Mesothelial cell of epicardium (in vitro differentiated cells): Measurements from ENCODE around the gene ALX4. TPM values are rescaled to one million over a fixed set of nuclear protein-coding genes. Genes with fewer than 3 reads are reported as not detected.

Source experiments
- DNase-seq, 2 experiments: peaks; one replicate each; pipeline ENCODE4 v3.0.0; 2021; ENCODE audit warnings: low spot score in 2 of 2; ENCODE audit not compliant: unreplicated experiment in 2 of 2
- H3K27ac Mint-ChIP-seq: 2 replicates; pipeline ENCODE4 v1.8.0; 2021; ENCODE audit warnings: mixed read lengths
- H3K27me3 Mint-ChIP-seq: 2 replicates; pipeline ENCODE4 v1.8.0; 2021; ENCODE audit warnings: low read depth, mixed read lengths
- H3K36me3 Mint-ChIP-seq: 2 replicates; pipeline ENCODE4 v1.8.0; 2021; ENCODE audit warnings: mixed read lengths
- H3K4me1 Mint-ChIP-seq: 2 replicates; pipeline ENCODE4 v1.8.0; 2021; ENCODE audit warnings: mixed read lengths
- H3K4me3 Mint-ChIP-seq: 2 replicates; pipeline ENCODE4 v1.8.0; 2021; ENCODE audit warnings: mild to moderate bottlenecking, moderate library complexity, mixed read lengths
- H3K9me3 Mint-ChIP-seq: 2 replicates; pipeline ENCODE4 v1.8.0; 2021; ENCODE audit warnings: mixed read lengths
- CTCF ChIP-seq: fragments of 200-600 bp; sonication (generic); IDR thresholded peaks from one replicate; pipeline ENCODE4 v1.5.0; 2021; ENCODE audit warnings: antibody characterized with exemption; ENCODE audit not compliant: unreplicated experiment
- total RNA-seq: library from RNA; stranded (reverse); gene quantifications from 3 replicates; pipeline ENCODE4 v1.2.1, GENCODE V29; 2021

The ALX4 gene
- total RNA-seq, 1 donor from 2014 or later = 5.5 TPM

- Mint-ChIP-seq H3K27me3 (peaks cover 94% of the 10 kb centered on the region), H3K9me3 (no peaks in the 10 kb centered on the region)
Observed at GRCh38 chr11:44332665-44333064, 22.7 kb upstream of the ALX4 start.

GRCh38 chr11:44329472-44330230 lies 19.7 kb upstream of the ALX4 start:
- H3K4me3 Mint-ChIP-seq = no peak overlapping the region
- no peak for DNase-seq
- no peaks in the 10 kb centered on the region for H3K36me3 Mint-ChIP-seq
- no peak overlapping the region for H3K27ac Mint-ChIP-seq
- no peak for TF ChIP-seq CTCF
- peaks cover 15% of the 10 kb centered on the region for H3K4me1 Mint-ChIP-seq
- peaks cover 94% of the 10 kb centered on the region for H3K27me3 Mint-ChIP-seq
- H3K9me3 Mint-ChIP-seq = no peaks in the 10 kb centered on the region

More at GRCh38 chr11:44332665-44333064, 22.7 kb upstream of the ALX4 start:
- Mint-ChIP-seq H3K27ac (no peak overlapping the region), H3K4me1 (peaks cover 13% of the 10 kb centered on the region), H3K36me3 (no peaks in the 10 kb centered on the region), H3K4me3 (no peak overlapping the region)
- no peak for TF ChIP-seq CTCF
- DNase-seq = no peak

DNA sequence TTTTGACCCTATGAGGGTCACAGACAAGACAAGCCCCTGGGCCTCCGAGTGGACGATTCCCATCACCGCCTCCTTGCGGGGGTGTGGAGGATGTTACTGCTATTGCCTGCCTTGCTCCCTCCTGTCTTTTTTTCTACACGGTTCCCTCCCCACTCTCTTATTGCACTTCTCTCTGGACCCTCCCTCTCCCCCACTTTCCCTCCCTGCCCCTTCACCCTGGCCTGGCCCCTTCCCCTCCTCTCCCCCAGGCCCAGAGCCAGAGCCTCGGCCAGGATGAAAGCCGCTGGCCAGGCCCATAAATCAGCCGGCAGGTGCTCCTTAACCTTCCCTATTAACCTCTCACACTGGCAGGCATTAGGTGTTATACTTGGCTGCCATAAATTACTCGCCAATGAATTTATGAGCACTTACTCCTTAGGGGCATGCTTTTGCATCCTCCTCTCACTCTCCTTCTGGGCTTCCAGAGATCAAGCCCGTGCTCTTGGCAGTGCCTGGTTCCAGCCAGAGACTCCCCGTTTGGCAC lies 18.3 kb upstream of the ALX4 start:
- no peaks in the 10 kb centered on the region for H3K9me3 Mint-ChIP-seq
- no peak overlapping the region for H3K27ac Mint-ChIP-seq
- peaks cover 94% of the 10 kb centered on the region for H3K27me3 Mint-ChIP-seq
- no peak for TF ChIP-seq CTCF
- H3K36me3 Mint-ChIP-seq = no peaks in the 10 kb centered on the region
- H3K4me1 Mint-ChIP-seq = peaks cover 14% of the 10 kb centered on the region
- DNase-seq = no peak
- H3K4me3 Mint-ChIP-seq = no peak overlapping the region

GRCh38 chr11:44327730-44328129 lies 17.8 kb upstream of the ALX4 start:
- Mint-ChIP-seq H3K36me3 (no peaks in the 10 kb centered on the region), H3K27ac (no peak overlapping the region), H3K9me3 (no peaks in the 10 kb centered on the region), H3K4me3 (no peak overlapping the region), H3K4me1 (peaks cover 14% of the 10 kb centered on the region), H3K27me3 (peaks cover 95% of the 10 kb centered on the region)
- no peak for TF ChIP-seq CTCF
- DNase-seq = no peak

DNA sequence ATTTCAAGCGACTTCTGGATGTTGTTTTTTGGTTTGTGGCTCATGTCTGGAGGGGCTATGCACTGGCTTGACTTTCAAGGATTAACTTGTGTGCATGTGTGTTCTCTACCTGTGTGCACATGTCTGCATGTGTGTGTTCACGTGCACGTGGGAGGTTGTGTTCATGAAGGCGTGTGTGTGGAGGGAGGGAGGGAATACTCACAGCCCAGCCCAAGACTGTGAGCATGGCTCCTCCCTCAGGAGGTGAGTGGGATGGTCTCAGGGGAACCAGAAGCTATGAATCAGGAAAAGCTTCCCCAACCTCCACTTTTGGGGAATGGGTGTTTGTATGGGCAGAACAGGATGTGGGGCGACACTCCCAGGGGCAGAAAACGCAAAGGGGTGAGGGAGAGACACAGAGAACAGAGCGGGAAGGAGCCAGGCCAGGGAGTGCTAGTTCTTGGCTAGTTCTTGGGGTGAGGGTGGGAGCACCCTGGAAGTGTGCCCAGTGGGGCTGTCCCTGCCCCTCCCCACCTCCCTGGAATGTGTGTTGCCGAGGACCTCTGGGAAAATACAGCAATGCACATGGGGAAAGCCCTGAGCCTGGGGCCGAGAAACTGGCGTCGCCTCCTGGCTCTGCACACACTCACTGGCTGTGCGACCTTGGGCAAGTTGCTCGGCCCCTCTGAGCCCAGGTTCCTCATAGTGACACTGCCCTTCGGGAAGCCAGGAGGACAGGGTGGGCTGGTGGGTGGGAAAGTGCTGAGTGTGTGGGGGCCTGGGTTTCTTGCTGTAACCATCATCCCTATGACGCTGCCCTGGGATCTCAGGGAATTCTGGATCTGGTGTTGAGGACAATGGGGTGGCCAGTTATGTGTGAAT lies 16.9 kb upstream of the ALX4 start:
- Mint-ChIP-seq H3K27me3 (peaks cover 95% of the 10 kb centered on the region), H3K4me3 (no peak overlapping the region), H3K36me3 (no peaks in the 10 kb centered on the region), H3K27ac (no peak overlapping the region), H3K9me3 (no peaks in the 10 kb centered on the region), H3K4me1 (peaks cover 14% of the 10 kb centered on the region)
- no peak for TF ChIP-seq CTCF
- DNase-seq = no peak
